Nephron progenitor cell (in vitro differentiated cells): ENCODE data around the gene USP51.
"Not testable (repeated sequence)": the region's sequence is repeated elsewhere in the genome, so short reads cannot be mapped to it uniquely, and the experiment has no call there.

Experiments used
- DNase-seq: peaks from one replicate; pipeline ENCODE4 v3.0.0; 2021
- H3K27ac Mint-ChIP-seq: 2 replicates; pipeline ENCODE4 v1.8.0; 2021; ENCODE audit warnings: mild to moderate bottlenecking, moderate library complexity, mixed read lengths
- H3K27me3 Mint-ChIP-seq: 2 replicates; pipeline ENCODE4 v1.8.0; 2021; ENCODE audit warnings: mild to moderate bottlenecking, low read depth, mixed read lengths; ENCODE audit not compliant: poor library complexity
- H3K36me3 Mint-ChIP-seq: 2 replicates; pipeline ENCODE4 v1.8.0; 2021; ENCODE audit warnings: low read depth, mixed read lengths
- H3K4me1 Mint-ChIP-seq: 2 replicates; pipeline ENCODE4 v1.8.0; 2021; ENCODE audit warnings: mixed read lengths
- H3K4me3 Mint-ChIP-seq: 2 replicates; pipeline ENCODE4 v1.8.0; 2021; ENCODE audit warnings: mild to moderate bottlenecking, moderate library complexity, mixed read lengths
- H3K9me3 Mint-ChIP-seq: 2 replicates; pipeline ENCODE4 v1.8.0; 2021; ENCODE audit warnings: mild to moderate bottlenecking, moderate library complexity, mixed read lengths
- TF ChIP-seq, protein P1 (sequence below): fragments of 200-600 bp; sonication (generic); IDR thresholded peaks from 2 replicates; pipeline ENCODE4 v1.5.0; 2021; ENCODE audit warnings: antibody characterized with exemption

The USP51 gene

GRCh38 chrX:55486736-55487135, 2.9 kb downstream of the USP51 start:
- Mint-ChIP-seq H3K4me3 (no peak overlapping the region), H3K27me3 (peaks cover 3% of the 10 kb centered on the region), H3K9me3 (peaks cover 59% of the 10 kb centered on the region), H3K36me3 (peaks cover 16% of the 10 kb centered on the region), H3K4me1 (peaks cover 12% of the 10 kb centered on the region), H3K27ac (no peak overlapping the region)
- TF ChIP-seq, protein P1, sequence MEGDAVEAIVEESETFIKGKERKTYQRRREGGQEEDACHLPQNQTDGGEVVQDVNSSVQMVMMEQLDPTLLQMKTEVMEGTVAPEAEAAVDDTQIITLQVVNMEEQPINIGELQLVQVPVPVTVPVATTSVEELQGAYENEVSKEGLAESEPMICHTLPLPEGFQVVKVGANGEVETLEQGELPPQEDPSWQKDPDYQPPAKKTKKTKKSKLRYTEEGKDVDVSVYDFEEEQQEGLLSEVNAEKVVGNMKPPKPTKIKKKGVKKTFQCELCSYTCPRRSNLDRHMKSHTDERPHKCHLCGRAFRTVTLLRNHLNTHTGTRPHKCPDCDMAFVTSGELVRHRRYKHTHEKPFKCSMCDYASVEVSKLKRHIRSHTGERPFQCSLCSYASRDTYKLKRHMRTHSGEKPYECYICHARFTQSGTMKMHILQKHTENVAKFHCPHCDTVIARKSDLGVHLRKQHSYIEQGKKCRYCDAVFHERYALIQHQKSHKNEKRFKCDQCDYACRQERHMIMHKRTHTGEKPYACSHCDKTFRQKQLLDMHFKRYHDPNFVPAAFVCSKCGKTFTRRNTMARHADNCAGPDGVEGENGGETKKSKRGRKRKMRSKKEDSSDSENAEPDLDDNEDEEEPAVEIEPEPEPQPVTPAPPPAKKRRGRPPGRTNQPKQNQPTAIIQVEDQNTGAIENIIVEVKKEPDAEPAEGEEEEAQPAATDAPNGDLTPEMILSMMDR, result no peak
- DNase-seq, result no peak

GRCh38 chrX:55484948-55485347, 4.7 kb downstream of the USP51 start:
- H3K4me3 Mint-ChIP-seq, result no peak overlapping the region
- DNase-seq, result no peak
- peaks cover 3% of the 10 kb centered on the region for H3K27me3 Mint-ChIP-seq
- peaks cover 16% of the 10 kb centered on the region for H3K36me3 Mint-ChIP-seq
- peaks cover 10% of the 10 kb centered on the region for H3K4me1 Mint-ChIP-seq
- peaks cover 54% of the 10 kb centered on the region for H3K9me3 Mint-ChIP-seq
- H3K27ac Mint-ChIP-seq, result no peak overlapping the region
- TF ChIP-seq, protein P1, result no peak

DNA sequence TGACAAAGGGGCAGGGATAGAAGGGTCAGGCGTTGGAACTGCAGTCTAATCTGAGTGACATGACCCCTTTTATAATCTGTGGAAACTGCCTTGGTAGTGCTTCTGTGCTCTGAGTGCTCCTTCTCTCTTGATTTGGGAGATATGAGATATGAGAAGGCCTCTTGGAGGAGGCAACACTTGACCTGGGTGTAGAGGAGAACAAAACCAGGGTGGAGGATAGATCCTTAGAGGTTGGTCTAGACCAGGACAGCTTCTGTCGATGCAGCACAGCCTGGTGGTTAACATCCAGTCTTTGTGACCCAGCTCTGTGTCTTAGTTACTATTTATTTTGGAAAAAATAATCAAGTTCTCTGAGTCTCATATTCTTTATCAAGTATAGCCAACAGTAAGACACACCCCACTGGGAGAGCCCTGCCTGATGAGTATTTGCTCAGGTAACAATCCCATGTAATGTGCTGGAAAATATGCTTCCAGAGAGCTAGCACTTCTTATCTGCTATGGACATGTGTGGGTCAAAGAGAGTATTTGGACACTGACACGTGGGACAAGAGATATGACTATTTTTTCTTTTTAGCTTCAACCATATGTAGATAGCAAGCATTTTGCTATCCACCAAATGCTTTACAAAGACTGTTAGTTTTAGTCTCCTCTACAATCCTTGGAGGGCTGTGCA, 9.1 kb downstream of the USP51 start:
- Mint-ChIP-seq H3K27me3 (peaks cover 3% of the 10 kb centered on the region), H3K36me3 (no peaks in the 10 kb centered on the region), H3K9me3 (peaks cover 32% of the 10 kb centered on the region), H3K4me3 (no peak overlapping the region), H3K4me1 (no peaks in the 10 kb centered on the region), H3K27ac (no peak overlapping the region)
- DNase-seq, result no peak
- TF ChIP-seq, protein P1, result no peak

DNA sequence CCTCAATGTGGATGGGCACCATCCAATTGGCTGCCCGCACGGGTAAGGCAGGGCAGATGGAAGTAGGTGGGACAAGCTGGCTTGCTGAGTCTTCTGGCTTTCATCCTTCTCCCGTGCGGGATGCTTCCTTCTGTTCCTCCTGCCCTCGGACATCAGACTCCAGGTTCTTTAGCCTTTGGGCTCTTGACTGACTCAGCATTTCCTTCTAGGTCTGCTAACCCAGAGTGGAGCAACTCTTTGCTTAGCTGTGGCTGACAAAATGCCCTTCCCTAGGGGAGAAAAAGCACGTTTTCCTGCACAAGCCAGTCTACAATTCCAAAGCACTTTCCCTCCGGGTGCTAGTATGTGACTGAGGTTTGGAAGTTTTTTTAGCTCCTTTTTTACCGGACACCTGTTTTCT, 9.7 kb downstream of the USP51 start:
- H3K9me3 Mint-ChIP-seq, result peaks cover 32% of the 10 kb centered on the region
- not testable (repeated sequence) for H3K27ac Mint-ChIP-seq, H3K4me3 Mint-ChIP-seq, H3K4me1 Mint-ChIP-seq, H3K27me3 Mint-ChIP-seq, DNase-seq, H3K36me3 Mint-ChIP-seq

- H3K4me1 Mint-ChIP-seq, H3K4me3 Mint-ChIP-seq, H3K9me3 Mint-ChIP-seq: not testable (repeated sequence)
Measured at GRCh38 chrX:55465791-55466190, 23.9 kb downstream of the USP51 start.

GRCh38 chrX:55465108-55465507, 24.5 kb downstream of the USP51 start:
- not testable (repeated sequence) for H3K27ac Mint-ChIP-seq, H3K9me3 Mint-ChIP-seq, H3K4me1 Mint-ChIP-seq, H3K27me3 Mint-ChIP-seq, H3K4me3 Mint-ChIP-seq, H3K36me3 Mint-ChIP-seq, DNase-seq

More at GRCh38 chrX:55465791-55466190, 23.9 kb downstream of the USP51 start:
- H3K27me3 Mint-ChIP-seq, H3K36me3 Mint-ChIP-seq, DNase-seq, H3K27ac Mint-ChIP-seq: not testable (repeated sequence)

DNA sequence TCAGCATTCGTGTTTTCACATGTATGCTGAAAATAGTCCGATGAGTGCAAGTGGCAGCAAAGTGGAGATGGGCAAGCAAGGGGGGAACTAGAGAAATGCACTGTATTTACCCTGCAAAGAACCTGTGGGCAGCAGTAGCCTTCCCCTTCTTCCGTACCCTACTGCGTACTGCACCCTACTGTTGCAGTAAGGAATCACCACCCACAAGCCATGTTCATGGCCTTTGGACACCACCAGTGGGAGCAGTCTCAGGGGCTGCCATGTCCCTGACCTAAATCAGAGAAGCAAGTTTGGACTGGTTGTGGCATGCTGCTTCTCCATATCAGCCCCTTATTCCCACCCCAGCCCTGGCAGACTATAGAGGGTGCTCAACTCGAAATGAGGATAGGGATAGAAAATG, 25.6 kb downstream of the USP51 start:
- H3K27me3 Mint-ChIP-seq, H3K9me3 Mint-ChIP-seq, H3K27ac Mint-ChIP-seq, DNase-seq, H3K4me1 Mint-ChIP-seq, H3K4me3 Mint-ChIP-seq, H3K36me3 Mint-ChIP-seq: not testable (repeated sequence)

DNA sequence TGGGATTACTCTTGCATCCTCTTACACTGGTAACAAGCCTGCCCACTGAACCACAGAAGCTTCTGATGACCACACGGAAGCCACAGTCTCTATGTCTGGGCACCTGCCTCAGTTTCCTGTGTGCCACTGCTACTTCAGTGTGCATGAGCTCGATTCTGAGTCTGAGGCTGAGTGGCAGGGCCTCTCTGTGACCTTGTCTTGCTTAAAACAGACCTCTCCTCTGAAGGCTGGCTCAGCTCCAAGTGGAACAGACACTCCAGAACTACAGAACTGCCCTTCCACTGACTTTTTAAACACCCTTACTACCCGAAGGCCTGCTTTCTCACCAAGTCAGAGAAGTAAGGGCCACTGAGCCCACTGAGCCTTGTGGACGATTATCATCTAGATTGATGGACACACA, 29.7 kb downstream of the USP51 start:
- not testable (repeated sequence) for H3K36me3 Mint-ChIP-seq, DNase-seq, H3K4me3 Mint-ChIP-seq, H3K4me1 Mint-ChIP-seq, H3K27me3 Mint-ChIP-seq, H3K27ac Mint-ChIP-seq, H3K9me3 Mint-ChIP-seq

GRCh38 chrX:55459426-55459825, 30.2 kb downstream of the USP51 start:
- not testable (repeated sequence) for H3K27me3 Mint-ChIP-seq, H3K4me3 Mint-ChIP-seq, DNase-seq, H3K36me3 Mint-ChIP-seq, H3K4me1 Mint-ChIP-seq, H3K9me3 Mint-ChIP-seq, H3K27ac Mint-ChIP-seq

DNA sequence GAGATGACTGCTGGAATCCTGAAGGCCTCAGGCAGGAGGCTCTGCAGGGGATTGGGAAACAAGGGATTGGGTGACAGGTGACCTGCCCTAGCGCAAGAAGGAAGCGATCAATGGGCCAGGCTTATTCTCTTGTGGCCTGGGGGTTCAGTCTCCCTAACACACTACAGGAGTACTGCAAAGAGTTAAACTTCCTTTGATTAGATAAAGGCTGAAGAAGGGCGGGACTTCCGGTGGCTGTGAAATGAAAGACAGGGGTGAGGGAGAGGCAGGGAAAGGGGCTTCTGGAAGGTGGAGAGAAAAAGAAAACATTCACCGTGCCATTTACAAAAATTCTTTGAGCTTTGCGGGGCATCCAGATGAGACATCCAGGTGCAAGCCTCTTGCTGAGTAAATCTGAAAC, 33.9 kb downstream of the USP51 start:
- not testable (repeated sequence) for H3K27me3 Mint-ChIP-seq, DNase-seq, H3K27ac Mint-ChIP-seq, H3K36me3 Mint-ChIP-seq, H3K4me3 Mint-ChIP-seq, H3K4me1 Mint-ChIP-seq
- H3K9me3 Mint-ChIP-seq, result peaks cover 19% of the 10 kb centered on the region
